Measurements from ENCODE around the gene SHCBP1.
"Not testable (repeated sequence)": the region's sequence is repeated elsewhere in the genome, so short reads cannot be mapped to it uniquely, and the experiment has no call there.

The SHCBP1 gene

GRCh38 chr16:46627746-46628145 lies 6.6 kb upstream of the SHCBP1 start:
- TF ChIP-seq CTCF (IDR thresholded peaks at IDR 0.05; ENCODE audit: low read depth, low read length), result no peak
- no peaks in the 10 kb centered on the region for H3K9me3 ChIP-seq (ENCODE audit: severe bottlenecking)
- H3K4me3 ChIP-seq (ENCODE audit: low read depth, low read length), result no peak overlapping the region
- no peak overlapping the region for H3K27ac ChIP-seq
- H3K27me3 ChIP-seq (ENCODE audit: insufficient read depth, low read depth, severe bottlenecking), result no peaks in the 10 kb centered on the region
- H3K36me3 ChIP-seq, result no peaks in the 10 kb centered on the region
- DNase-seq, result no peak

GRCh38 chr16:46626681-46627080 lies 5.5 kb upstream of the SHCBP1 start:
- not testable (repeated sequence) for H3K9me3 ChIP-seq (ENCODE audit: severe bottlenecking); H3K27ac ChIP-seq; H3K4me3 ChIP-seq (ENCODE audit: low read depth, low read length); H3K27me3 ChIP-seq (ENCODE audit: insufficient read depth, low read depth, severe bottlenecking); DNase-seq; H3K36me3 ChIP-seq

- H3K27me3 ChIP-seq (ENCODE audit: insufficient read depth, low read depth, severe bottlenecking); H3K27ac ChIP-seq; H3K9me3 ChIP-seq (ENCODE audit: severe bottlenecking); DNase-seq; H3K4me3 ChIP-seq (ENCODE audit: low read depth, low read length); H3K36me3 ChIP-seq: not testable (repeated sequence)
Observed at GRCh38 chr16:46624862-46625261, 3.7 kb upstream of the SHCBP1 start.

GRCh38 chr16:46623707-46624106 lies 2.5 kb upstream of the SHCBP1 start:
- not testable (repeated sequence) for H3K4me3 ChIP-seq (ENCODE audit: low read depth, low read length); H3K27ac ChIP-seq; H3K9me3 ChIP-seq (ENCODE audit: severe bottlenecking); H3K36me3 ChIP-seq; DNase-seq; H3K27me3 ChIP-seq (ENCODE audit: insufficient read depth, low read depth, severe bottlenecking)

- not testable (repeated sequence) for H3K27me3 ChIP-seq (ENCODE audit: insufficient read depth, low read depth, severe bottlenecking); H3K9me3 ChIP-seq (ENCODE audit: severe bottlenecking); H3K27ac ChIP-seq; H3K36me3 ChIP-seq; H3K4me3 ChIP-seq (ENCODE audit: low read depth, low read length); DNase-seq
Observed at GRCh38 chr16:46623246-46623645, 2.1 kb upstream of the SHCBP1 start.

- H3K4me3 ChIP-seq (ENCODE audit: low read depth, low read length), result no peak overlapping the region
- H3K36me3 ChIP-seq, result peaks cover 14% of the 10 kb centered on the region
Observed at GRCh38 chr16:46621934-46622676, 926 bp upstream of the SHCBP1 start.

GRCh38 chr16:46620266-46621005 lies 743 bp downstream of the SHCBP1 start:
- TF ChIP-seq CTCF (IDR thresholded peaks at IDR 0.05; ENCODE audit: low read depth, low read length), result no peak
- peak overlapping the region; percentile 88 for H3K4me3 ChIP-seq (ENCODE audit: low read depth, low read length)
- no peaks in the 10 kb centered on the region for H3K9me3 ChIP-seq (ENCODE audit: severe bottlenecking)
- H3K36me3 ChIP-seq, result peaks cover 27% of the 10 kb centered on the region
- no peaks in the 10 kb centered on the region for H3K27me3 ChIP-seq (ENCODE audit: insufficient read depth, low read depth, severe bottlenecking)
- no peak for DNase-seq
- H3K27ac ChIP-seq, result peak overlapping the region; percentile 90

More at GRCh38 chr16:46621934-46622676, 926 bp upstream of the SHCBP1 start:
- TF ChIP-seq CTCF (IDR thresholded peaks at IDR 0.05; ENCODE audit: low read depth, low read length), result no peak
- Histone ChIP-seq H3K27me3 (ENCODE audit: insufficient read depth, low read depth, severe bottlenecking) (no peaks in the 10 kb centered on the region), H3K27ac (no peak overlapping the region), H3K9me3 (ENCODE audit: severe bottlenecking) (no peaks in the 10 kb centered on the region)
- DNase-seq, result no peak

Measured in WERI-Rb-1 (cell line).